ENCODE data around the gene SHMT1. TPM values are rescaled to one million over a fixed set of nuclear protein-coding genes. Genes with fewer than 3 reads are reported as not detected.

Gene SHMT1
- polyA plus RNA-seq, 2 of the 4 experiments (the other 2 are of a cell fraction), result 43.2 to 62.1 TPM

DNA sequence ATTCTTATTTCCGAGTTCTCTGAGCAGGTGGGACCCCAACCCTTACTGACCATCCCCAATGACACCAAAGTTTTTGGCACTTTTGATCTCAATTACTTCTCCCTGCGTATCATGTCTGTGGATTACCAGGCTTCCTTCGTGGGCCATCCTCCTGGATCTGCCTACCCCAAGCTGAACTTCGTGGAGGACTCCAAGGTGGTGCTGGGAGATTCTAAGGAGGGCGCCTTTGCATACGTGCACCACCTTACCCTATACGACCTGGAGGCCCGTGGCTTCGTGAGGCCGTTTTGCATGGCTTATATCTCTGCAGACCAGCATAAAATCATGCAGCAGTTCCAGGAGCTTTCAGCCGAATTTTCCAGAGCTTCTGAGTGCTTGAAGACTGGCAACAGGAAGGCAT, 47.4 kb downstream of the SHMT1 start:
- Histone ChIP-seq H3K4me2 (peak overlapping the region; percentile 80), H3K9me3 (no peaks in the 10 kb centered on the region), H3K27ac (peak overlapping the region; percentile 88 to 90), H3K4me3 (peak overlapping the region; percentile 82), H3K4me1 (peaks cover 39% of the 10 kb centered on the region; the same call in 2 of the 3 replicates)
- ATAC-seq, result no peak
- POLR2A ChIA-PET, result interaction anchor here (1.6 kb wide), 1 partner anchor 26 kb away, joined by 4 read pairs; no protein-coding TSS in a partner anchor
- DNase-seq (ENCODE audit: low read depth in 1 of 2, low spot score in 1 of 2), result no peak
- 67% methylated on average over 11 of the region's 11 CpGs for WGBS (ENCODE audit: missing lambda C conversion rate)
- CTCF ChIA-PET, result interaction anchor here (0.7 to 1.4 kb wide), 3 partner anchors 14 to 180 kb away, joined by 3 to 4 read pairs (median 3); no protein-coding TSS in a partner anchor
- no peak for FAIRE-seq
- TF ChIP-seq CBX2 (IDR thresholded peaks at IDR 0.05; ENCODE audit: borderline replicate concordance, low read depth) (no peak), ZC3H11A (IDR thresholded peaks at IDR 0.05) (no peak)
- TF ChIP-seq, protein P1, sequence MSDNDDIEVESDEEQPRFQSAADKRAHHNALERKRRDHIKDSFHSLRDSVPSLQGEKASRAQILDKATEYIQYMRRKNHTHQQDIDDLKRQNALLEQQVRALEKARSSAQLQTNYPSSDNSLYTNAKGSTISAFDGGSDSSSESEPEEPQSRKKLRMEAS (IDR thresholded peaks at IDR 0.05), result no peak
- TF ChIP-seq, protein P2, sequence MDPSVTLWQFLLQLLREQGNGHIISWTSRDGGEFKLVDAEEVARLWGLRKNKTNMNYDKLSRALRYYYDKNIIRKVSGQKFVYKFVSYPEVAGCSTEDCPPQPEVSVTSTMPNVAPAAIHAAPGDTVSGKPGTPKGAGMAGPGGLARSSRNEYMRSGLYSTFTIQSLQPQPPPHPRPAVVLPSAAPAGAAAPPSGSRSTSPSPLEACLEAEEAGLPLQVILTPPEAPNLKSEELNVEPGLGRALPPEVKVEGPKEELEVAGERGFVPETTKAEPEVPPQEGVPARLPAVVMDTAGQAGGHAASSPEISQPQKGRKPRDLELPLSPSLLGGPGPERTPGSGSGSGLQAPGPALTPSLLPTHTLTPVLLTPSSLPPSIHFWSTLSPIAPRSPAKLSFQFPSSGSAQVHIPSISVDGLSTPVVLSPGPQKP (IDR thresholded peaks at IDR 0.05; ENCODE audit: low read depth, low read length), result no peak

DNA sequence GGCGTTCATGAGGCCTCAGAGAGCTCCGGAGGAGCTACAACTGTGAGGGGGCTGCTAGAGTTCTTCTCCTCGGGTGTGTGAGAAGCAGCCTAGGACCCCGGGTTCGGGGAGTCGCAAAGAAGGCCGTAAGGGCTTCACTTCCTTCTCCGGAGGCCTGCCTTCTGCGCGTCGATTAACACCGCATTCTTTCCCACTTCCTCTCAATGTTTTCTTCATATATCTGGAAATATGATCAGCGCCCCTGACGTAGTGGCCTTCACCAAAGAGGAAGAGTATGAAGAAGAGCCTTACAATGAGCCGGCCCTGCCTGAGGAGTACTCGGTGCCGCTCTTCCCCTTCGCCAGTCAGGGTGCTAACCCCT, 47.8 kb downstream of the SHMT1 start:
- peaks cover 39% of the 10 kb centered on the region; the same call in 2 of the 3 replicates for H3K4me1 ChIP-seq
- TF ChIP-seq TP53 (CRISPR knock-in tag; IDR thresholded peaks at IDR 0.05) (no peak), PHF8 (IDR thresholded peaks at IDR 0.05; ENCODE audit: borderline replicate concordance, low read depth) (peak; percentile 33; the same call in 1 of the 2 replicates), HOXB5 (CRISPR knock-in tag; IDR thresholded peaks at IDR 0.05) (no peak), RFX5 (IDR thresholded peaks at IDR 0.05) (no peak), KDM5A (IDR thresholded peaks at IDR 0.05) (peak; percentile 98; the same call in 1 of the 2 replicates), FOXS1 (CRISPR knock-in tag; IDR thresholded peaks at IDR 0.05) (no peak), POLR2A (IDR thresholded peaks at IDR 0.05; ENCODE audit: low read length) (no peak), RNF2 (IDR thresholded peaks at IDR 0.05; ENCODE audit: borderline replicate concordance, low read depth) (no peak), ZC3H11A (IDR thresholded peaks at IDR 0.05) (no peak), JUN (IDR thresholded peaks at IDR 0.05) (0 out of 5 replicates have a peak, but pooled peaks of 1 of the 2 experiments have one; percentile 33), EHMT2 (IDR thresholded peaks at IDR 0.05; ENCODE audit: low read depth) (no peak), KDM1A (IDR thresholded peaks at IDR 0.05; ENCODE audit: low read depth) (no peak), POLR2AphosphoS2 (conservative IDR thresholded peaks at IDR 0.05; ENCODE audit: low read length) (no peak), MAZ (IDR thresholded peaks at IDR 0.05; ENCODE audit: borderline replicate concordance, low read depth, low read length) (no peak), FOSL2 (IDR thresholded peaks at IDR 0.05) (no peak), FOSL2 (CRISPR knock-in tag; IDR thresholded peaks at IDR 0.05) (no peak)
- TF ChIP-seq, protein P3, sequence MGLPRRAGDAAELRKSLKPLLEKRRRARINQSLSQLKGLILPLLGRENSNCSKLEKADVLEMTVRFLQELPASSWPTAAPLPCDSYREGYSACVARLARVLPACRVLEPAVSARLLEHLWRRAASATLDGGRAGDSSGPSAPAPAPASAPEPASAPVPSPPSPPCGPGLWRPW (IDR thresholded peaks at IDR 0.05), result no peak
- TF ChIP-seq, protein P4, sequence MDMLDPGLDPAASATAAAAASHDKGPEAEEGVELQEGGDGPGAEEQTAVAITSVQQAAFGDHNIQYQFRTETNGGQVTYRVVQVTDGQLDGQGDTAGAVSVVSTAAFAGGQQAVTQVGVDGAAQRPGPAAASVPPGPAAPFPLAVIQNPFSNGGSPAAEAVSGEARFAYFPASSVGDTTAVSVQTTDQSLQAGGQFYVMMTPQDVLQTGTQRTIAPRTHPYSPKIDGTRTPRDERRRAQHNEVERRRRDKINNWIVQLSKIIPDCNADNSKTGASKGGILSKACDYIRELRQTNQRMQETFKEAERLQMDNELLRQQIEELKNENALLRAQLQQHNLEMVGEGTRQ (IDR thresholded peaks at IDR 0.05), result no peak
- TF ChIP-seq, protein P5, sequence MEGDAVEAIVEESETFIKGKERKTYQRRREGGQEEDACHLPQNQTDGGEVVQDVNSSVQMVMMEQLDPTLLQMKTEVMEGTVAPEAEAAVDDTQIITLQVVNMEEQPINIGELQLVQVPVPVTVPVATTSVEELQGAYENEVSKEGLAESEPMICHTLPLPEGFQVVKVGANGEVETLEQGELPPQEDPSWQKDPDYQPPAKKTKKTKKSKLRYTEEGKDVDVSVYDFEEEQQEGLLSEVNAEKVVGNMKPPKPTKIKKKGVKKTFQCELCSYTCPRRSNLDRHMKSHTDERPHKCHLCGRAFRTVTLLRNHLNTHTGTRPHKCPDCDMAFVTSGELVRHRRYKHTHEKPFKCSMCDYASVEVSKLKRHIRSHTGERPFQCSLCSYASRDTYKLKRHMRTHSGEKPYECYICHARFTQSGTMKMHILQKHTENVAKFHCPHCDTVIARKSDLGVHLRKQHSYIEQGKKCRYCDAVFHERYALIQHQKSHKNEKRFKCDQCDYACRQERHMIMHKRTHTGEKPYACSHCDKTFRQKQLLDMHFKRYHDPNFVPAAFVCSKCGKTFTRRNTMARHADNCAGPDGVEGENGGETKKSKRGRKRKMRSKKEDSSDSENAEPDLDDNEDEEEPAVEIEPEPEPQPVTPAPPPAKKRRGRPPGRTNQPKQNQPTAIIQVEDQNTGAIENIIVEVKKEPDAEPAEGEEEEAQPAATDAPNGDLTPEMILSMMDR (IDR thresholded peaks at IDR 0.05), result no peak
- TF ChIP-seq, protein P6, sequence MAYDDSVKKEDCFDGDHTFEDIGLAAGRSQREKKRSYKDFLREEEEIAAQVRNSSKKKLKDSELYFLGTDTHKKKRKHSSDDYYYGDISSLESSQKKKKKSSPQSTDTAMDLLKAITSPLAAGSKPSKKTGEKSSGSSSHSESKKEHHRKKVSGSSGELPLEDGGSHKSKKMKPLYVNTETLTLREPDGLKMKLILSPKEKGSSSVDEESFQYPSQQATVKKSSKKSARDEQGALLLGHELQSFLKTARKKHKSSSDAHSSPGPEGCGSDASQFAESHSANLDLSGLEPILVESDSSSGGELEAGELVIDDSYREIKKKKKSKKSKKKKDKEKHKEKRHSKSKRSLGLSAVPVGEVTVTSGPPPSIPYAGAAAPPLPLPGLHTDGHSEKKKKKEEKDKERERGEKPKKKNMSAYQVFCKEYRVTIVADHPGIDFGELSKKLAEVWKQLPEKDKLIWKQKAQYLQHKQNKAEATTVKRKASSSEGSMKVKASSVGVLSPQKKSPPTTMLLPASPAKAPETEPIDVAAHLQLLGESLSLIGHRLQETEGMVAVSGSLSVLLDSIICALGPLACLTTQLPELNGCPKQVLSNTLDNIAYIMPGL (CRISPR knock-in tag; IDR thresholded peaks at IDR 0.05; ENCODE audit: borderline replicate concordance), result no peak
- WGBS (ENCODE audit: missing lambda C conversion rate), result 18% methylated on average over 18 of the region's 18 CpGs
- no peak for FAIRE-seq
- peak overlapping the region; percentile 82 for H3K4me3 ChIP-seq
- peak overlapping the region; percentile 80 for H3K4me2 ChIP-seq
- DNase-seq (ENCODE audit: low read depth in 1 of 2, low spot score in 1 of 2), result no peak
- H3K9me3 ChIP-seq, result no peaks in the 10 kb centered on the region
- no peak for ATAC-seq
- CTCF ChIA-PET, result interaction anchor here (0.7 to 1.4 kb wide), 2 partner anchors 13 to 98 kb away, joined by 3 to 4 read pairs; no protein-coding TSS in a partner anchor
- H3K27ac ChIP-seq, result peak overlapping the region; percentile 88 to 90
- POLR2A ChIA-PET, result interaction anchor here (1.6 kb wide), 1 partner anchor 26 kb away, joined by 4 read pairs; no protein-coding TSS in a partner anchor
